Tibial nerve (tissue), 4 donors: ENCODE data around the gene HOXB9.

Source experiments
- CTCF ChIP-seq, 5 experiments: fragments of 200-600 bp in 3 of 5; fragments of 450-650 bp in 2 of 5; sonication (generic) in 3 of 5; IDR thresholded peaks; one replicate each; pipeline ENCODE4 v1.5.1; 2016 to 2019; ENCODE audit warnings: antibody characterized with exemption in 5 of 5, mild to moderate bottlenecking in 3 of 5, moderate library complexity in 2 of 5
- EP300 ChIP-seq, 2 donors: sonication (generic); formaldehyde crosslinking; IDR thresholded peaks; one replicate each; pipeline ENCODE4 v1.6.1; 2017; ENCODE audit warnings: antibody characterized with exemption in 2 of 2, mild to moderate bottlenecking in 1 of 2
- POLR2A ChIP-seq, 2 donors: fragments of 450-650 bp; IDR thresholded peaks; one replicate each; pipeline ENCODE4 v1.6.1; 2017; ENCODE audit warnings: antibody characterized with exemption in 2 of 2, mild to moderate bottlenecking in 2 of 2, moderate library complexity in 2 of 2

- TF ChIP-seq CTCF (IDR thresholded peaks at IDR 0.05) = no peak
- no peak for TF ChIP-seq EP300 (IDR thresholded peaks at IDR 0.05)
- TF ChIP-seq POLR2A (IDR thresholded peaks at IDR 0.05) = no peak
These were observed 48.7 kb downstream of the HOXB9 start for GRCh38 chr17:48577330-48577945.
